NT2/D1 (cell line): ENCODE data around the gene PKDCC.
A peak's percentile ranks its signal among the peaks of the same experiment; 100 is the strongest.

Experiments used
- DNase-seq: peaks from one replicate; pipeline ENCODE4 v3.0.0-alpha.2; 2011; ENCODE audit warnings: low read depth, low spot score
- H3K27me3 ChIP-seq: 2 replicates; pipeline ENCODE4 v1.6.0; 2011; ENCODE audit warnings: mild to moderate bottlenecking; ENCODE audit not compliant: insufficient read length, insufficient read depth
- H3K36me3 ChIP-seq: 2 replicates; pipeline ENCODE4 v1.6.1; 2011; ENCODE audit warnings: mild to moderate bottlenecking, low read length, mixed read lengths; ENCODE audit not compliant: insufficient read depth, insufficient read length
- H3K4me1 ChIP-seq: 2 replicates; pipeline ENCODE4 v1.5.1; 2011; ENCODE audit not compliant: insufficient read depth, insufficient read length
- H3K4me3 ChIP-seq: 2 replicates; pipeline ENCODE4 v1.5.1; 2011; ENCODE audit warnings: low read depth; ENCODE audit not compliant: insufficient read length
- H3K9ac ChIP-seq: 2 replicates; pipeline ENCODE4 v1.6.0; 2011; ENCODE audit warnings: low read depth; ENCODE audit not compliant: insufficient read length
- H3K9me3 ChIP-seq: 2 replicates; pipeline ENCODE4 v1.5.1; 2011; ENCODE audit warnings: mild to moderate bottlenecking, low read length; ENCODE audit not compliant: insufficient read depth
- SUZ12 ChIP-seq: IDR thresholded peaks from 2 replicates; pipeline ENCODE4 v1.6.1; 2011; ENCODE audit not compliant: insufficient read length, insufficient read depth; ENCODE audit errors: extremely low read depth
- YY1 ChIP-seq: IDR thresholded peaks from 2 replicates; pipeline ENCODE4 v1.6.1; 2011; ENCODE audit not compliant: insufficient read length, insufficient read depth
- ZNF274 ChIP-seq: IDR thresholded peaks from 2 replicates; pipeline ENCODE4 v1.6.1; 2011; ENCODE audit warnings: mild to moderate bottlenecking, low read depth, low read length

PKDCC gene

DNA sequence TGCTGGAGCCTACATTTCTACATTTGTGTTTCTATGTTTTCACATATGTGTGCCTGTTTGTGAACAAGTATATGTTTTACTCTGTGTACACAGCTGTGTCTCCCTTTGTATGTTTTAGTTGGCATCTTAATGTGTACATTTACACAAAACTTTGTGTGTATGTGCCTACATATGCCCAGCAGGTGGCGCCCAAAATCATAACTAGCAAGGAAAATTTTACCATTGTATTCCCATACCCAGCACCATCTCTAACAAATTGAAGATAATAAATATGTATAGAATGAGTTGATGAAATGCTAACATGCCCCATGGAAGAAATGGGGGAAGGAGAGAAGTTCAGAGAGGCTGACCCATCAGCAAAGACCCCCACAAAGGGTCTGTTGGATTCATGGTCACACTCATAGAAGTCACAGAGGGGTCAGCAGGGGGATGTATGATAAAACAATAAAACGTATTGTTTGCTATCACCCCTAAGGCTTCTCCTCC is 48.1 kb downstream of the PKDCC start:
- Histone ChIP-seq H3K4me3 (no peak overlapping the region), H3K9ac (no peak overlapping the region), H3K27me3 (peaks cover 72% of the 10 kb centered on the region), H3K36me3 (no peaks in the 10 kb centered on the region), H3K9me3 (peaks cover 14% of the 10 kb centered on the region; the same call in 1 of the 2 replicates), H3K4me1 (no peaks in the 10 kb centered on the region)
- TF ChIP-seq SUZ12: no peak
- no peak for TF ChIP-seq ZNF274
- TF ChIP-seq YY1: no peak
- no peak for DNase-seq

DNA sequence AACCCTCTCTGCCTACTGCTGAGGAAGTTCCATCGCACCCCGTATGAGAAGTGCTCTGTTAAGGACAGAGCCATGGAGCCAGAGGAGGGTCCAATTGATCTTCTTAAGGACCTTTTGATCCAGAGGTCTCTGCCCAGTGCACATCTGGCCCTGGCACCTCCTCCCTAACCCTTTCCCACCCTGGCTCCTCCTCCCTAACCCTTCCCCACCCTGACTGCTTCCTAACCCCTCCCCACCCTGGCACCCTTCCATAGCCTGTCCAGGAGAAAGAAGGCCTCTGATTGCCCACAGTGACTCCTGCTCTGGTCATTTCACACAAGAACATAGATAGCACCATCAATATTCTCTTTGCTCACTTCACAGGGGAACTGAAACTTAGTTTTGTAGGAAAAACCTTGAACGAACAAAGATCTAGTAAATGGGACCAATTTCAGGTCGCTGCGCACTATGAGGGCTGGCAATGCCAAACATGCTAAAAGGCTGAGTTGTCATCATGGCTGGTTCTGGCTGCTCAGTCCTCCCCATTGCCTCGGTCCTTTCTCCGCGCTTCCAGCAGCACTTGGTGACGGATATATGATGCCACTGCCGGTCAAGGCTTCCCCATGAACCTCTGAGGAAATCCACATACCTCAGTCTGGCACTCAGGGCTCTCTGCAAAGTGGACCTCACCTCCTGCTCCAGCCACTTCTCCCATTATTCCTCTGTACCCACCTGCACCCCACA is 49.2 kb downstream of the PKDCC start:
- Histone ChIP-seq H3K27me3 (peaks cover 62% of the 10 kb centered on the region), H3K4me3 (no peak overlapping the region), H3K36me3 (no peaks in the 10 kb centered on the region), H3K4me1 (no peaks in the 10 kb centered on the region), H3K9me3 (peaks cover 14% of the 10 kb centered on the region; the same call in 1 of the 2 replicates), H3K9ac (no peak overlapping the region)
- no peak for TF ChIP-seq ZNF274
- TF ChIP-seq SUZ12: no peak
- no peak for TF ChIP-seq YY1
- no peak for DNase-seq

DNA sequence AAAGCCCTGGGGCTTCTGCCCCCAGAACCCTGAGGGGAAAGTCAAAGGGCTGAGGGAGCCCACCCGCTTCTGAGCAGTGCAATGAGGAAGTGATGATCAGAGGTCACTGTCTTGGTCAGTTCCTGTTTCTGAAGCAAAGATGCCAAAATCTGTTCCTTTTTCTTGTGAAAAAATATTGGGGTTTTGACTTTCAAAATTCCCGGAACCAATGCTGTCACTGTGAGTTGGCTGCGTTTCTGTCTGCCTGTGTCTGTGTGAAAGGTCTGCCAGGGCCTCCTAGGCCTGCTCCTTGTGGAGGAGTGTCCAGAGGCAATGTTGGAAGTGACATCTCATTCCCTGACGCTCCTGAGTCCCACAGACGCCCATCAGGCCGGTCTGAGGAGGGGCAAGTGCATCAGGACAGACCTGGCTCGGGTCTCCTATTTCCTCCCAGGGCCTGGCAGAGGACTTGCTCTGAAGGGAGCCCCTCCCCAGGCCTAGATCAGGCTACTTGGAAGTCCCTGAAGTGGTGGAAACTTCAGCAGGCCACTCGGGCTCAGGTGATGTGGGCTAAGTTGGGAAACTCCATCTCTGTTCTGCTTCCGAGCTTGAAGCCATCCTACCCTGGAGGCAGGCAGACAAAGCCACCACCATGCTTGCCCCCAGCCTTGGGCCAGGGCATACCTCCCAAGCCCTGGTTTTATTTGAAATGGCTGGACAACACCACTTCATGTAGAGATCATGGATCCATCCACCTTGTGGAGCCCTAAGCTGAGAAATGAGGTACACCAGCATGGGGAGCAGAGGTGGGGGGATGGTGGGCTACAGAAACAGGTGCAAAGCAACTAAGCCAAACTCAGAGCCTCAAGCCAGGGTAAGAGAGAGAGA is 51.0 kb downstream of the PKDCC start:
- no peaks in the 10 kb centered on the region for H3K4me1 ChIP-seq
- H3K36me3 ChIP-seq: no peaks in the 10 kb centered on the region
- no peak for DNase-seq
- H3K27me3 ChIP-seq: peaks cover 45% of the 10 kb centered on the region
- no peak overlapping the region for H3K4me3 ChIP-seq
- peaks cover 14% of the 10 kb centered on the region; the same call in 1 of the 2 replicates for H3K9me3 ChIP-seq
- H3K9ac ChIP-seq: no peak overlapping the region
- no peak for TF ChIP-seq YY1
- TF ChIP-seq SUZ12: no peak
- TF ChIP-seq ZNF274: no peak

DNA sequence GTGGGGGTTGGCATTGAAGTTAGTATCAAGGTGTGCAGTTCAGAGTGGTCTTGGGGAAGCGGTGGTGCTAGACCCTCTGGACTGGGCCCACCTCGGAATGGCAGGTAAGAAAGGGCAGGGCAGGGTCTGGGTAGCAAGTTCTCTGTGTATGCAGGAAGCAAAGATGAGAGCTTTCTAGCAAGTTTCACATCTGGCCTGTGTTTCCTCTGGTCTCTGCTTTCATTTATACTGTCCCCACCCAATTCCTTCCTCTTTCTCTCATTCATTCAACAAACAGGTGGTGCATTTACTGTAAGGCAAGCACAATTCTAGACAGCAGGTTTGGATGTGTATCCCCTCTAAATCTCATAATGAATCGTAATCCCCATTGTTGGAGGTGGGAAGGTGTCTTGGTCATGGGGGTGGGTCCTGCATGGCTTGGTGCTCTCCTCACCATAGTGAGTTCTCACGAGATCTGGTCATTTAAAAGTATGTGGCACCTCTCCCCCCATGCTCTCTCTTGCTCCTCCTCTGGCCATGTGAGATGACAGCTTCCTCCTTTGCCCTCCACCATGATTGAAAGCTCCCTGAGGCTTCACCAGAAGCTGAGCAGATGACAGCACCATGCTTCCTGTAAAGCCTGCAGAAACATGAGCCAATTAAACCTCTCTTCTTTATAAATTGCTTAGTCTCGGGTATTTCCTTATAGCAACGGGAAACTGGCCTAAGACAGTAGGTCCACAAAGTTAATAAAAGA is 51.8 kb downstream of the PKDCC start:
- no peaks in the 10 kb centered on the region for H3K4me1 ChIP-seq
- TF ChIP-seq SUZ12 (no peak), YY1 (no peak), ZNF274 (no peak)

DNA sequence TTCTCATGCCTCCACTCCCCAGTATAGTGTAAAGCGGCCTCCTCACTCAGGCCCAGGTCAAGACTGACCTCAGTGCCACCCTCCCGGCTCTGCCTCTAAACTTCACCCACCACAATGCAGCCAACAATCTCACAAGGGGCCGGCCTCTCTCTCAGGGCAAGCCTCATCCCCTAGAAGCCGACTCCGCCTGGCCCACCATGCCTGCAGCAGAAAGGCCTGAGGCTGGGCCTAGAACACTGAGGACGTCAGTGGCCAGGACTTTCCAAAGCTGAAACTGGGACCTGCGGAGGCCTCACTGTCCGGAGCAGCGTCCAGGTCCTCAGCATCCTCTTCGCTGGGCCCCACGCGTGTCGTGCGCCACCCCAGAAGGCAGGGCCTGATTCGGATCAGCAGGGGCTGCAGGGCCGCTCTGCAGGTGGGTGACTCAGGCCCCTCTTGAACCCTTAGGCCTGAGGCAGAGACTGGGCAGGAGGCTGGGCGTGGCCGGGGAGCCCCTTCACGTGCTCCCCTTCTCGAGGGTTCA is 52.9 kb downstream of the PKDCC start:
- Histone ChIP-seq H3K36me3 (no peaks in the 10 kb centered on the region), H3K27me3 (peaks cover 32% of the 10 kb centered on the region), H3K9ac (no peak overlapping the region), H3K4me3 (no peak overlapping the region), H3K9me3 (peaks cover 14% of the 10 kb centered on the region; the same call in 1 of the 2 replicates), H3K4me1 (no peaks in the 10 kb centered on the region)
- TF ChIP-seq YY1: no peak
- TF ChIP-seq SUZ12: no peak
- no peak for TF ChIP-seq ZNF274
- no peak for DNase-seq

More for the DNA sequence above, 51.8 kb downstream of the PKDCC start:
- DNase-seq: no peak
- Histone ChIP-seq H3K27me3 (peaks cover 37% of the 10 kb centered on the region), H3K36me3 (no peaks in the 10 kb centered on the region), H3K9me3 (peaks cover 14% of the 10 kb centered on the region; the same call in 1 of the 2 replicates), H3K9ac (no peak overlapping the region), H3K4me3 (no peak overlapping the region)

DNA sequence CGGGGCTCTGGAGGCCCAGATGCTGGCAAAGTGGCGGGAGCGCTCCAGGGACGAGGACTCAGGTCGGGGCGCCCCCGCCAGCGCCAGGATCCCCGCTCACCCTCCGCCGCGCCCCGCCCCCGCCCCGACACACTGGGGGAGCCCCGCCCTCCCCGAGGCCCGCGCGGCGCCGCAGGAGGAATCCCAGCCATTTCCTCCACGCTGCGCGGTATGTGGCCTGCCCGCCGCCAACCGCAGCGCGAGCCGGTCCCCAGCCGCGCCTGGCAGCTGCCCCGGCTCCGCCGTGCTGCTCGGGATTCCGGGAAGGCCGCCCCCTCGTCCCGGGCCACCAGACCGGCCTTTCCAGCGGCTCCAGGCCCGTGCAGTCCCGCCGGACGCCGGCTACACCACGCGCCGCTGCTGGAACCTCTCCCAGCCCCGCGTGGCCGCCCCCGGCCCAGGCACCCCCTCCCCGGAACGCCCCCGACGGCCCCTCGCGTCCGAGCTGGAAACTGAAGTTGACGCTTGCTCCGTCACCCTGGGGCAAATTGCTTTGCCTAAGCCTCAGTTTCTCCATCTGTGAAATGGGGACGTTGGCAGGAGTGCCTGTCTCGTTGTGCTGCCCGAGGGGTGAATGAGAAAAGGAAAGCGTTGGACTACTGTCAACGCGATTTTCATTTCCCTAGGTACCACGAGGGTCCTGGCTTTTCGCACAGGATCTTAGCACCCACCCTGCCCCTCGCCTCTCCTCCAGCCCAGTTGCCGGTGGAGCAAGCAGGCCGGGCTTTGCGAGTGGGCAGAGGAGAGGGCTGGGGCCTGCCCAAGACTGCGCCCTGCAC is 53.6 kb downstream of the PKDCC start:
- Histone ChIP-seq H3K27me3 (peaks cover 34% of the 10 kb centered on the region), H3K4me3 (peak overlapping the region; percentile 41), H3K36me3 (no peaks in the 10 kb centered on the region), H3K9me3 (peaks cover 14% of the 10 kb centered on the region; the same call in 1 of the 2 replicates), H3K9ac (peak overlapping the region; percentile 70), H3K4me1 (no peaks in the 10 kb centered on the region)
- TF ChIP-seq SUZ12 (no peak), YY1 (no peak), ZNF274 (no peak)
- no peak for DNase-seq
